ENCODE data around the gene FBXL16.

Gene FBXL16

DNA sequence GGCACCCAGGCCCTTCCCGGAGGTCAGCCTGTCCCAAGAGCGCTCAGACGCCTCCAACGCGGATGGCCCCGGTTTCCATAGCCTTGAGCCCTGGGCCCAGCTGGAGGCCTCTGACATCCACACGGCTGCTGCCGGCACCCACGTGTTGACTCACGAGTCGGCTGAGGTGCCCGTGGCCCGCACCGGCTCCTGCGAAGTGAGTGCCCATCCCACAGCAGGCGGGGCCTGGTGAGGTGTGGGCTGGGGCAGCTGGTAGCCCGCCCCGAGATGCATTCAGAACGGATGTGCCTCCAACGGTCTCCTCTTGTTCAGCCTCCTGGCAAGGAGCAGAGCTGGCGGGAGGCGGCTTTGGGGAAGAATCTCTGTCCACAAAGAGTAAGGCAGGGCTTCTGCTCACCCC lies 53.8 kb downstream of the FBXL16 start:
- Histone ChIP-seq H2BK120ac (ENCODE audit: insufficient read depth, low read length, poor library complexity) (no peak overlapping the region), H3K23ac (ENCODE audit: low read length) (no peak overlapping the region), H3K18ac (ENCODE audit: low read length) (no peak overlapping the region), H3K4me2 (ENCODE audit: low read length) (no peak overlapping the region), H4K91ac (ENCODE audit: low read depth, low read length) (no peak overlapping the region), H3K4me1 (ENCODE audit: control insufficient read depth in 1 of 2, insufficient read depth in 2 of 2, low read length in 2 of 2) (peaks cover 8 to 9% of the 10 kb centered on the region in 2 experiments), H3K9ac (ENCODE audit: low read length) (no peak overlapping the region), H3K9me3 (ENCODE audit: insufficient read depth, low read depth, low read length) (no peaks in the 10 kb centered on the region), H3K27ac (ENCODE audit: low read depth, low read length) (no peak overlapping the region), H2BK5ac (ENCODE audit: low read depth, low read length, poor library complexity) (no peak overlapping the region), H3K4me3 (ENCODE audit: low read depth, low read length) (no peak overlapping the region), H4K12ac (ENCODE audit: low read depth, low read length) (no peak overlapping the region), H3K36me3 (ENCODE audit: control insufficient read depth in 1 of 2, insufficient read depth in 2 of 2, low read length in 2 of 2) (peaks cover 27 to 35% of the 10 kb centered on the region in 2 experiments), H3K79me2 (ENCODE audit: control insufficient read depth, insufficient read depth, low read length, poor library complexity) (peaks cover 6% of the 10 kb centered on the region), H3K4ac (ENCODE audit: low read depth, low read length) (no peak overlapping the region), H4K8ac (ENCODE audit: low read depth, low read length) (no peak overlapping the region), H3K27me3 (ENCODE audit: insufficient read depth, low read length) (no peaks in the 10 kb centered on the region), H2AK5ac (ENCODE audit: low read length) (no peak overlapping the region), H2BK12ac (ENCODE audit: low read length) (no peak overlapping the region), H3K14ac (ENCODE audit: low read length) (no peak overlapping the region), H3K79me1 (ENCODE audit: low read length) (peaks cover 11% of the 10 kb centered on the region), H2AFZ (ENCODE audit: insufficient read depth, low read length, poor library complexity) (no peak overlapping the region)
- no peak for DNase-seq
- no CpG with 5 or more reads among the region's 22 CpGs for WGBS (ENCODE audit: extremely low coverage, insufficient coverage, insufficient read length)

DNA sequence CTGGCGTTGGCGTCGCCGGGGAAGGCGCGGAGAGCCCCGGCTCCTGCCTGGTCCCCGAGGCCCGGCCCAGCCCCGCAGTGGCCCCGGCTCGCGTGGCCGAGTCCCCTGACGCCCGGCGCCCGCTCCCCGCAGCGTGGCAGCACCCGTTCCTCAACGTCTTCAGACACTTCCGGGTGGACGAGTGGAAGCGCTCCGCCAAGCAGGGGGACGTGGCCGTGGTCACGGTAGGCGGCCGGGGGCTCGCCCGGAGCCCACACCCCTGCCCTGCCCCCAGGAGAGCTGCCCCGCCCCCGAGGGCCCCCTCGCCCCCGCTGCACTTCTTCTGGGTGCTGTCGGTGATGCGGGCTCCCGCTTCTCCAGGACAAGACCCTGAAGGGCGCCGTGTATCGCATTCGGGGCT lies 56.0 kb downstream of the FBXL16 start:
- H3K18ac ChIP-seq (ENCODE audit: low read length): peak overlapping the region; percentile 26
- H2BK12ac ChIP-seq (ENCODE audit: low read length): no peak overlapping the region
- H3K27ac ChIP-seq (ENCODE audit: low read depth, low read length): no peak overlapping the region
- no peak overlapping the region for H2AK5ac ChIP-seq (ENCODE audit: low read length)
- no peaks in the 10 kb centered on the region for H3K9me3 ChIP-seq (ENCODE audit: insufficient read depth, low read depth, low read length)
- H3K4me3 ChIP-seq (ENCODE audit: low read depth, low read length): peak overlapping the region; percentile 67
- peaks cover 10 to 22% of the 10 kb centered on the region in 2 experiments for H3K36me3 ChIP-seq (ENCODE audit: control insufficient read depth in 1 of 2, insufficient read depth in 2 of 2, low read length in 2 of 2)
- peak overlapping the region; percentile 95 for H3K4me2 ChIP-seq (ENCODE audit: low read length)
- H4K8ac ChIP-seq (ENCODE audit: low read depth, low read length): peak overlapping the region; percentile 64
- peaks cover 8 to 19% of the 10 kb centered on the region in 2 experiments for H3K4me1 ChIP-seq (ENCODE audit: control insufficient read depth in 1 of 2, insufficient read depth in 2 of 2, low read length in 2 of 2)
- H3K79me2 ChIP-seq (ENCODE audit: control insufficient read depth, insufficient read depth, low read length, poor library complexity): peaks cover 6% of the 10 kb centered on the region
- H4K12ac ChIP-seq (ENCODE audit: low read depth, low read length): peak overlapping the region; percentile 36
- WGBS (ENCODE audit: extremely low coverage, insufficient coverage, insufficient read length): no CpG with 5 or more reads among the region's 44 CpGs
- peak overlapping the region; percentile 14 for H2BK5ac ChIP-seq (ENCODE audit: low read depth, low read length, poor library complexity)
- H4K91ac ChIP-seq (ENCODE audit: low read depth, low read length): peak overlapping the region; percentile 69
- H3K4ac ChIP-seq (ENCODE audit: low read depth, low read length): no peak overlapping the region
- H2BK120ac ChIP-seq (ENCODE audit: insufficient read depth, low read length, poor library complexity): no peak overlapping the region
- H3K23ac ChIP-seq (ENCODE audit: low read length): no peak overlapping the region
- DNase-seq: no peak
- H2AFZ ChIP-seq (ENCODE audit: insufficient read depth, low read length, poor library complexity): peak overlapping the region; percentile 37
- no peaks in the 10 kb centered on the region for H3K27me3 ChIP-seq (ENCODE audit: insufficient read depth, low read length)
- peaks cover 11% of the 10 kb centered on the region for H3K79me1 ChIP-seq (ENCODE audit: low read length)
- H3K9ac ChIP-seq (ENCODE audit: low read length): peak overlapping the region; percentile 69
- H3K14ac ChIP-seq (ENCODE audit: low read length): peak overlapping the region; percentile 42

DNA sequence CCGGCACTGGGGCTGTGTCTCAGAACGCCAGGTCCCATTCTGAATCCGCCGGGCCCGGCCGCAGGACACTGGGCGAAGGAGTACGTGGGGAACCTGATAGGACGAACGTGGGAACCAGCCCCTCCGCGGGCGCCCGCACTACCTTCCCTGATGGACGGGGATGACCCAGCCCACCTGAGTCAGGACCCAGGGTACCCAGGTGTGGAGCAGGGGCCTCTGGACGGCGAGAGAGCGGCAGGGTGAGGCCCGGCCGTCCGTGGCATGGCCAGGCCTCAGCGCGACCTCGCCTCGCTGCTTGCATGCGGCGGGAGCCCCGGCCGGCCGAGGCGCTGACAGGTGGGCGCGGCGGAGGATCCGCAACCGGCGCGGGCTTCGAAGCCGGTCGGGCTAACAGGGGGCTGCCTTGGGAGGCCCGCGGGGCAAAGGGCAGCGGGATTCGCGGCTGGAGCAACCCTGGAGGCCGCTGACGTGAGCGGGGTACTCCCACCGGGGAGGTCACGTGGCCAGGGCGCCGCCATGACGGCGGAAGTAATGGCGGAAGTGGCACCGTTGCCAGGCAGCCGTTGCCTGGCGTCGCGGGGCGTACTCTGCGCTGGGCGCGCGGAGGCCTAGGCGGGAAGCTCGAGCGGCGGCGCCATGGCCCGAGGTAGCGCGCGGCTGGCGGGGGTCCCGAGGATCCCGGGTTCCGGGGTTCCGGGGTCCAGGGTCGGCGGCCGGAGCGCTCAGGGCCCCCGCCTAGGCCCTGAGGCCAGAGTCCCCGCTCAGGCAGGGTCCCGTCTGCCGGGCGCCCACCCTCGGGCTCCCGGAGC lies 56.6 kb downstream of the FBXL16 start, which contains the start of gene WDR90:
Gene WDR90 (plus strand): TSS at position 585 of the 809 bp plus-strand sequence. CDS start 52 bp downstream, at position 637.
- H3K79me1 ChIP-seq (ENCODE audit: low read length): peaks cover 11% of the 10 kb centered on the region
- H2BK120ac ChIP-seq (ENCODE audit: insufficient read depth, low read length, poor library complexity): peak within 1 kb of the TSS; percentile 54
- H3K9ac ChIP-seq (ENCODE audit: low read length): peak within 1 kb of the TSS; percentile 72
- H3K36me3 ChIP-seq (ENCODE audit: control insufficient read depth in 1 of 2, insufficient read depth in 2 of 2, low read length in 2 of 2): peaks cover 10 to 20% of the 10 kb centered on the region in 2 experiments
- WGBS (ENCODE audit: extremely low coverage, insufficient coverage, insufficient read length): no CpG with 5 or more reads among the region's 91 CpGs
- peak within 1 kb of the TSS; percentile 37 for H2AFZ ChIP-seq (ENCODE audit: insufficient read depth, low read length, poor library complexity)
- H3K9me3 ChIP-seq (ENCODE audit: insufficient read depth, low read depth, low read length): no peaks in the 10 kb centered on the region
- peak within 1 kb of the TSS; percentile 81 for H4K91ac ChIP-seq (ENCODE audit: low read depth, low read length)
- H4K12ac ChIP-seq (ENCODE audit: low read depth, low read length): peak within 1 kb of the TSS; percentile 68
- H4K8ac ChIP-seq (ENCODE audit: low read depth, low read length): peak within 1 kb of the TSS; percentile 64
- H3K18ac ChIP-seq (ENCODE audit: low read length): peak within 1 kb of the TSS; percentile 57
- H2BK5ac ChIP-seq (ENCODE audit: low read depth, low read length, poor library complexity): peak within 1 kb of the TSS; percentile 37
- H3K14ac ChIP-seq (ENCODE audit: low read length): peak within 1 kb of the TSS; percentile 65
- H3K4me3 ChIP-seq (ENCODE audit: low read depth, low read length): peak within 1 kb of the TSS; percentile 67
- H3K4me1 ChIP-seq (ENCODE audit: control insufficient read depth in 1 of 2, insufficient read depth in 2 of 2, low read length in 2 of 2): peaks cover 8 to 19% of the 10 kb centered on the region in 2 experiments
- H3K79me2 ChIP-seq (ENCODE audit: control insufficient read depth, insufficient read depth, low read length, poor library complexity): peaks cover 6% of the 10 kb centered on the region
- peak within 1 kb of the TSS; percentile 27 for H2AK5ac ChIP-seq (ENCODE audit: low read length)
- H3K4ac ChIP-seq (ENCODE audit: low read depth, low read length): peak within 1 kb of the TSS; percentile 31
- no peaks in the 10 kb centered on the region for H3K27me3 ChIP-seq (ENCODE audit: insufficient read depth, low read length)
- no peak within 1 kb of the TSS for H3K23ac ChIP-seq (ENCODE audit: low read length)
- H3K4me2 ChIP-seq (ENCODE audit: low read length): peak within 1 kb of the TSS; percentile 95
- H3K27ac ChIP-seq (ENCODE audit: low read depth, low read length): peak within 1 kb of the TSS; percentile 4
- peak; percentile 88 to 94 for DNase-seq
- H2BK12ac ChIP-seq (ENCODE audit: low read length): no peak within 1 kb of the TSS

DNA sequence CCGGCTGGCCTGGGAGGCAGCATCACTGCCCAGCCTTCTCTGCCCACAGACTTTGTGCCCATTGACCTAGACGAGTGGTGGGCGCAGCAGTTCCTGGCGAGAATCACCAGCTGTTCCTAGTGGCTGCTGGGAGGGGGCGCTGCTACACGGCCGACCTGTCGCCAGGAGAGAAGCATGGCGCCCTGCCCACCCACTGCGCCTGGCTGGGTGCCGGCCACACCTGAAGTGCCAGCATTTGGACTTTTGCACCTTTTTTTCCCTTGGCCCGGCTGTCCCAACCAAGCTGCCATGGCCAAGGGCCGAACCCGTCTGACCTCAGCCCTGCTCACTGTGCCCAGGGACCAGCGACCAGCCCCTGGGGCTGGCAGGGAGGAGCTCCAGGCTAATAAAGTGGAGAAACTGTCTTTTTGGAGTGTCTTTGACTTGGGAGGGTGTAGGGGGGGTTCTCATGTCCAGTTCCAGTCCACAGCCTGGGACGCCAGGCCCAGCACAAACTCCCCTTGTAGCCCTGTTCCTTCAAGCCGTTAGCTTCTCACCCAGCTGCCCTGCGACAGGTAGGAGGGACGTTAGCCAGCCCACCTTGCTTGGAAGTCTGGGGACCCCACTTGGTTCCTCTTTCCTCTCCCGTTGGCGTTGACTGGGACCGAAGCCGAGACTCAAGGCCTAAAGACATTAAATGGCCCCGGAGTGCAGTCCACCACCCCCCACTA lies 57.4 kb downstream of the FBXL16 start:
- no peak for DNase-seq
- Histone ChIP-seq H2BK12ac (ENCODE audit: low read length) (no peak overlapping the region), H3K4me1 (ENCODE audit: control insufficient read depth in 1 of 2, insufficient read depth in 2 of 2, low read length in 2 of 2) (peaks cover 8 to 19% of the 10 kb centered on the region in 2 experiments), H3K4me2 (ENCODE audit: low read length) (peak overlapping the region; percentile 95), H2BK120ac (ENCODE audit: insufficient read depth, low read length, poor library complexity) (peak overlapping the region; percentile 8), H3K9ac (ENCODE audit: low read length) (peak overlapping the region; percentile 72), H3K9me3 (ENCODE audit: insufficient read depth, low read depth, low read length) (peaks cover 1% of the 10 kb centered on the region), H3K14ac (ENCODE audit: low read length) (peak overlapping the region; percentile 65), H3K18ac (ENCODE audit: low read length) (peak overlapping the region; percentile 57), H3K4me3 (ENCODE audit: low read depth, low read length) (peak overlapping the region; percentile 67), H2AK5ac (ENCODE audit: low read length) (peak overlapping the region; percentile 27), H3K79me2 (ENCODE audit: control insufficient read depth, insufficient read depth, low read length, poor library complexity) (peaks cover 6% of the 10 kb centered on the region), H2AFZ (ENCODE audit: insufficient read depth, low read length, poor library complexity) (peak overlapping the region; percentile 7), H3K23ac (ENCODE audit: low read length) (no peak overlapping the region), H3K27ac (ENCODE audit: low read depth, low read length) (peak overlapping the region; percentile 4), H3K36me3 (ENCODE audit: control insufficient read depth in 1 of 2, insufficient read depth in 2 of 2, low read length in 2 of 2) (peaks cover 6 to 13% of the 10 kb centered on the region in 2 experiments), H4K8ac (ENCODE audit: low read depth, low read length) (peak overlapping the region; percentile 62), H3K79me1 (ENCODE audit: low read length) (peaks cover 11% of the 10 kb centered on the region), H3K4ac (ENCODE audit: low read depth, low read length) (peak overlapping the region; percentile 31), H2BK5ac (ENCODE audit: low read depth, low read length, poor library complexity) (peak overlapping the region; percentile 37), H4K12ac (ENCODE audit: low read depth, low read length) (peak overlapping the region; percentile 68), H3K27me3 (ENCODE audit: insufficient read depth, low read length) (no peaks in the 10 kb centered on the region), H4K91ac (ENCODE audit: low read depth, low read length) (peak overlapping the region; percentile 81)
- WGBS (ENCODE audit: extremely low coverage, insufficient coverage, insufficient read length): no CpG with 5 or more reads among the region's 24 CpGs
